WTC11 (cell line): Measurements from ENCODE around the gene TTC39A.

Experiments
- ATF2 ChIP-seq: sonication (generic); formaldehyde crosslinking; IDR thresholded peaks from 2 replicates; pipeline ENCODE4 v1.8.1; 2022; ENCODE audit warnings: low read depth, missing genetic modification reagents, borderline replicate concordance
- CREM ChIP-seq: sonication (generic); formaldehyde crosslinking; IDR thresholded peaks from 2 replicates; pipeline ENCODE4 v1.8.1; 2022; ENCODE audit warnings: mild to moderate bottlenecking, missing genetic modification reagents, moderate library complexity
- CTCF ChIP-seq: fragments of 200-600 bp; IDR thresholded peaks from 2 replicates; pipeline ENCODE4 v1.8.0; 2022; ENCODE audit warnings: antibody characterized with exemption
- FOXJ3 ChIP-seq: sonication (generic); formaldehyde crosslinking; IDR thresholded peaks from 2 replicates; pipeline ENCODE4 v1.9.0; 2021; ENCODE audit warnings: missing genetic modification reagents, mild to moderate bottlenecking, borderline replicate concordance
- PRDM15 ChIP-seq: sonication (generic); formaldehyde crosslinking; IDR thresholded peaks from 2 replicates; pipeline ENCODE4 v1.8.0; 2022; ENCODE audit warnings: missing genetic modification reagents
- PREB ChIP-seq: sonication (generic); formaldehyde crosslinking; IDR thresholded peaks from 2 replicates; pipeline ENCODE4 v1.8.1; 2022; ENCODE audit warnings: mild to moderate bottlenecking, missing genetic modification reagents, moderate library complexity, borderline replicate concordance
- USF2 ChIP-seq: sonication (generic); formaldehyde crosslinking; IDR thresholded peaks from 2 replicates; pipeline ENCODE4 v1.8.1; 2023; ENCODE audit warnings: mild to moderate bottlenecking, missing genetic modification reagents, moderate library complexity
- ZNF423 ChIP-seq: fragments of 250-450 bp; sonication (Bioruptor Pico); IDR thresholded peaks from 2 replicates; pipeline ENCODE4 v2.1.2; 2022; ENCODE audit warnings: mild to moderate bottlenecking, moderate library complexity
- ZSCAN18 ChIP-seq: fragments of 250-450 bp; sonication (Bioruptor Pico); IDR thresholded peaks from 2 replicates; pipeline ENCODE4 v2.1.2; 2022; ENCODE audit warnings: mild to moderate bottlenecking, moderate library complexity

GRCh38 chr1:51263147-51263877 lies 67.0 kb downstream of the TTC39A start:
- TF ChIP-seq CTCF, result no peak
- no peak for TF ChIP-seq ZSCAN18 (CRISPR knock-in tag)
- TF ChIP-seq ATF2 (CRISPR knock-in tag), result no peak
- TF ChIP-seq CREM (CRISPR knock-in tag), result no peak
- no peak for TF ChIP-seq ZNF423 (CRISPR knock-in tag)
- no peak for TF ChIP-seq FOXJ3 (CRISPR knock-in tag)
- no peak for TF ChIP-seq PRDM15 (CRISPR knock-in tag)
- TF ChIP-seq PREB (CRISPR knock-in tag), result no peak
- TF ChIP-seq USF2 (CRISPR knock-in tag), result no peak
